ENCODE data around the gene SNAP23. TPM values are rescaled to one million over a fixed set of nuclear protein-coding genes. Genes with fewer than 3 reads are reported as not detected.

The SNAP23 gene
- total and polyA plus RNA-seq, 2 donors (not counting 1 experiment from before 2014, with no cell fraction given), result 52.7 to 133 TPM

- WGBS (ENCODE audit: insufficient coverage), result 97% methylated on average over 6 of the region's 18 CpGs
Measured at GRCh38 chr15:42491539-42492225, 3.8 kb upstream of the SNAP23 start.

DNA sequence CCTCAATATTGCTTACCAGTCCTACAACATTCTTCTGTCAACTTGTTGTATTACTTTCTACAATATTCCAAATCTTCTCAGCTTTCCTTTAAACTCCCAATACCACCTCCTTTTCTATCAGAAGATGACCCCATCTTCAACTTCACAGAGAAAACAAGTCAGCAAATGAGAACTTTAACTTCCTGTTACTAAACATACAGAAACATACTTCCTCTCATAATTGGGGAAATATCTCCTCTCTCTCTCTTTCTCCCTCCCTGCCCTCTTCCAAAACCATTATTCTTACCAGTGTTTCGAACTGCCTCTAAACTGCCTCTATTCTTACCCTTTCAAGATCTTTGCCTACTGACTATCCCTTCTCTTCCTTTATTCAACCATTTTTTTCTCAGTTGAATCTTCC lies 1.8 kb upstream of the SNAP23 start:
- ATAC-seq (ENCODE audit: low read depth) (no peak), DNase-seq (peak; percentile 43)
- Mint-ChIP-seq H3K4me1 (peaks cover 70% of the 10 kb centered on the region), H3K27ac (peak overlapping the region; percentile 92), H3K27me3 (no peaks in the 10 kb centered on the region), H3K9me3 (ENCODE audit: insufficient read depth) (no peaks in the 10 kb centered on the region), H3K4me3 (peak overlapping the region; percentile 74)
- H3K9me3 ChIP-seq (ENCODE audit: control extremely low read depth in 1 of 3, control insufficient read depth in 2 of 3, insufficient read depth in 1 of 3, low read length in 2 of 3), result no peaks in the 10 kb centered on the region
- ChIA-PET CTCF (no interaction called here), POLR2A (interaction anchor here (0.6 to 1.4 kb wide), 4 partner anchors 9 to 1079 kb away, joined by 3 to 4 read pairs (median 4); no protein-coding TSS in a partner anchor)
- no peaks in the 10 kb centered on the region for H3K27me3 ChIP-seq (replicated peaks in 1 of 4; ENCODE audit: control extremely low read depth in 1 of 4, control insufficient read depth in 3 of 4, insufficient read depth in 4 of 4, low read length in 3 of 4)
- TF ChIP-seq, protein P1, sequence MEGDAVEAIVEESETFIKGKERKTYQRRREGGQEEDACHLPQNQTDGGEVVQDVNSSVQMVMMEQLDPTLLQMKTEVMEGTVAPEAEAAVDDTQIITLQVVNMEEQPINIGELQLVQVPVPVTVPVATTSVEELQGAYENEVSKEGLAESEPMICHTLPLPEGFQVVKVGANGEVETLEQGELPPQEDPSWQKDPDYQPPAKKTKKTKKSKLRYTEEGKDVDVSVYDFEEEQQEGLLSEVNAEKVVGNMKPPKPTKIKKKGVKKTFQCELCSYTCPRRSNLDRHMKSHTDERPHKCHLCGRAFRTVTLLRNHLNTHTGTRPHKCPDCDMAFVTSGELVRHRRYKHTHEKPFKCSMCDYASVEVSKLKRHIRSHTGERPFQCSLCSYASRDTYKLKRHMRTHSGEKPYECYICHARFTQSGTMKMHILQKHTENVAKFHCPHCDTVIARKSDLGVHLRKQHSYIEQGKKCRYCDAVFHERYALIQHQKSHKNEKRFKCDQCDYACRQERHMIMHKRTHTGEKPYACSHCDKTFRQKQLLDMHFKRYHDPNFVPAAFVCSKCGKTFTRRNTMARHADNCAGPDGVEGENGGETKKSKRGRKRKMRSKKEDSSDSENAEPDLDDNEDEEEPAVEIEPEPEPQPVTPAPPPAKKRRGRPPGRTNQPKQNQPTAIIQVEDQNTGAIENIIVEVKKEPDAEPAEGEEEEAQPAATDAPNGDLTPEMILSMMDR (IDR thresholded peaks at IDR 0.05), result no peak
- no peak for TF ChIP-seq EZH2 (IDR thresholded peaks at IDR 0.05; ENCODE audit: borderline replicate concordance, insufficient read depth, low read depth, low read length, poor library complexity, severe bottlenecking)
- peaks cover 2% of the 10 kb centered on the region for H4K20me1 ChIP-seq (ENCODE audit: control insufficient read depth, insufficient read depth, low read length, poor library complexity, severe bottlenecking)
- intact Hi-C loops (cut with micrococcal nuclease), result loop anchor here (10.0 kb wide), 1 partner anchor 219 kb away; the partner anchor contains the start of genes GANC and TMEM87A
- peak overlapping the region; percentile 28 to 71 for H3K27ac ChIP-seq (ENCODE audit: low read length in 2 of 2)
- peaks cover 95% of the 10 kb centered on the region for H3K79me2 ChIP-seq (ENCODE audit: control insufficient read depth, insufficient read depth, low read length)
- 41% methylated on average over 1 of the region's 1 CpG for WGBS (ENCODE audit: insufficient coverage)
- peaks cover 54 to 77% of the 10 kb centered on the region in 2 donors for H3K4me1 ChIP-seq (ENCODE audit: control insufficient read depth in 2 of 2, insufficient read depth in 2 of 2, low read length in 2 of 2)
- no peaks in the 10 kb centered on the region for H3K36me3 ChIP-seq (replicated peaks in 1 of 2; ENCODE audit: control extremely low read depth in 1 of 2, control insufficient read depth in 1 of 2, extremely low read depth in 1 of 2, insufficient read depth in 2 of 2, low read length in 1 of 2)
- H3K9ac ChIP-seq (ENCODE audit: low read length), result peak overlapping the region; percentile 42
- H3K4me3 ChIP-seq (ENCODE audit: control extremely low read depth in 1 of 5, extremely low read depth in 1 of 5, insufficient read depth in 1 of 5, low read depth in 2 of 5, low read length in 4 of 5), result peak overlapping the region in 4 of 5 experiments; percentile 1 to 61 (median 30)
- H3K4me2 ChIP-seq (replicated peaks; ENCODE audit: low read depth, low read length, poor library complexity, severe bottlenecking), result peak overlapping the region; percentile 65
- H2AFZ ChIP-seq (ENCODE audit: insufficient read depth, low read depth, low read length, poor library complexity, severe bottlenecking), result peak overlapping the region; percentile 70

More at GRCh38 chr15:42491539-42492225, 3.8 kb upstream of the SNAP23 start:
- Histone ChIP-seq H3K36me3 (replicated peaks in 1 of 2; ENCODE audit: control extremely low read depth in 1 of 2, control insufficient read depth in 1 of 2, extremely low read depth in 1 of 2, insufficient read depth in 2 of 2, low read length in 1 of 2) (peaks cover 0 to 2% of the 10 kb centered on the region in 2 experiments), H3K4me3 (ENCODE audit: control extremely low read depth in 1 of 5, extremely low read depth in 1 of 5, insufficient read depth in 1 of 5, low read depth in 2 of 5, low read length in 4 of 5) (peak overlapping the region; percentile 75 to 96 (median 87)), H3K79me2 (ENCODE audit: control insufficient read depth, insufficient read depth, low read length) (peaks cover 93% of the 10 kb centered on the region), H4K20me1 (ENCODE audit: control insufficient read depth, insufficient read depth, low read length, poor library complexity, severe bottlenecking) (peaks cover 15% of the 10 kb centered on the region), H3K9ac (ENCODE audit: low read length) (peak overlapping the region; percentile 93), H3K9me3 (ENCODE audit: control extremely low read depth in 1 of 3, control insufficient read depth in 2 of 3, insufficient read depth in 1 of 3, low read length in 2 of 3) (no peaks in the 10 kb centered on the region), H3K27me3 (replicated peaks in 1 of 4; ENCODE audit: control extremely low read depth in 1 of 4, control insufficient read depth in 3 of 4, insufficient read depth in 4 of 4, low read length in 3 of 4) (no peaks in the 10 kb centered on the region), H3K4me1 (ENCODE audit: control insufficient read depth in 2 of 2, insufficient read depth in 2 of 2, low read length in 2 of 2) (peaks cover 46 to 64% of the 10 kb centered on the region in 2 donors), H3K4me2 (replicated peaks; ENCODE audit: low read depth, low read length, poor library complexity, severe bottlenecking) (peak overlapping the region; percentile 93), H3K27ac (ENCODE audit: low read length in 2 of 2) (peak overlapping the region; percentile 89 to 99), H2AFZ (ENCODE audit: insufficient read depth, low read depth, low read length, poor library complexity, severe bottlenecking) (peak overlapping the region; percentile 95)
- ATAC-seq (ENCODE audit: low read depth), result no peak
- intact Hi-C loops (cut with micrococcal nuclease), result loop anchor here (1.0 to 10.0 kb wide), 6 partner anchors 13 to 429 kb away; partner anchors contain the start of genes GANC, STARD9, TMEM87A and TTBK2
- Mint-ChIP-seq H3K9me3 (ENCODE audit: insufficient read depth) (no peaks in the 10 kb centered on the region), H3K27ac (peak overlapping the region; percentile 100), H3K4me3 (peak overlapping the region; percentile 91), H3K4me1 (peaks cover 64% of the 10 kb centered on the region), H3K27me3 (no peaks in the 10 kb centered on the region)
- TF ChIP-seq EZH2 (IDR thresholded peaks at IDR 0.05; ENCODE audit: borderline replicate concordance, insufficient read depth, low read depth, low read length, poor library complexity, severe bottlenecking), result no peak
- POLR2A ChIA-PET, result interaction anchor here (0.7 to 1.8 kb wide), 4 partner anchors 13 to 627 kb away, joined by 3 to 8 read pairs (median 3); partner anchors contain the start of gene VPS39
- no peak for DNase-seq
- CTCF ChIA-PET, result interaction anchor here (1.5 kb wide), 1 partner anchor 13 kb away, joined by 9 read pairs; no protein-coding TSS in a partner anchor

Measured in B cell (primary cell).